ENCODE measurements around the gene CFAP119.

The CFAP119 gene

DNA sequence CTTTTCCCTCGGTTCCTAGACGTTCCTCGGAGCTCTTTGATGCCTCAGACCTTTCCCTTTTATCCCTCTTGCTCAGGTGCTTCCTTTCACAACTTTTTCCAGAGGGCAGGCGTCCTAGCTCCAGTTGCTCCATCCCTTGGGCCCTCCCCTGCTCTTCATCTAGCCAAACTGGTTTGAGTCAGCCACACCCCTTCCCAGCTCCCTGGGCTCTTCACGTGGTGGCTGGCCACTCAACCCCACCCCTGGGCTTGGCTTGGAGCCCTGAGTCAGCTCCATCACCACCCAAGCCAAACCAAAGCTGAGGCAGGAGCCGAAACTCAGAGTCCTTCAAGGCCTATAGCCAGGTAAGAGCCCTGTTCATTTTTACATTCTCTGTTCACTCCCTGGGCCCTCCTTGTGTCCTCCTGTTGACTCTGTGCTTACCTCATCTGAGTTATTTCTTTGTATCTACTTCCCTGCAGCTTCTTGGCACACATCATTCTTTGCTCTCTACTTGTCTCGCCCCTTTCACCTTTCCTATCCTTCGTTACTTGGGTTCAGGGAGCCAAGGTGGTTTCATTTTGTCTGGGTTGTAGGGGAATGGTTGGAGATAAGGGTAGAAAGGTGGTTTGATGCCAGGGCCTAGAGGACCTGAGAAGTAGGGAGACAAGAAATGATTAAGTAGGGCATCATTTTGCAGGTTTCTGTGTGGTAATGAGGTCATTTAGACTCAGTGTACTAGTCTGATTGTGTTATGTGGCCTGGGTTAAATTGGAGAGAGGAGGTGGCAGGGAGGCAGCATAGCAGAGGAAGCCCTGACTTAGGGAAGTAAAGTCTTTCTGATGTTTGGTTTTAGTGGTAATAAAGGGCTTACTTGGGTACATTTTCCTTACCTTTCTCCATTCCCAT, 21.3 kb downstream of the CFAP119 start:
- DNase-seq (ENCODE audit: low read depth in 2 of 2) = no peak

- no peak for DNase-seq (ENCODE audit: low read depth in 2 of 2)
Observed at GRCh38 chr16:30738984-30739951, 22.6 kb downstream of the CFAP119 start.

- no peak for DNase-seq (ENCODE audit: low read depth in 2 of 2)
Observed at GRCh38 chr16:30737794-30738648, 23.8 kb downstream of the CFAP119 start.

DNA sequence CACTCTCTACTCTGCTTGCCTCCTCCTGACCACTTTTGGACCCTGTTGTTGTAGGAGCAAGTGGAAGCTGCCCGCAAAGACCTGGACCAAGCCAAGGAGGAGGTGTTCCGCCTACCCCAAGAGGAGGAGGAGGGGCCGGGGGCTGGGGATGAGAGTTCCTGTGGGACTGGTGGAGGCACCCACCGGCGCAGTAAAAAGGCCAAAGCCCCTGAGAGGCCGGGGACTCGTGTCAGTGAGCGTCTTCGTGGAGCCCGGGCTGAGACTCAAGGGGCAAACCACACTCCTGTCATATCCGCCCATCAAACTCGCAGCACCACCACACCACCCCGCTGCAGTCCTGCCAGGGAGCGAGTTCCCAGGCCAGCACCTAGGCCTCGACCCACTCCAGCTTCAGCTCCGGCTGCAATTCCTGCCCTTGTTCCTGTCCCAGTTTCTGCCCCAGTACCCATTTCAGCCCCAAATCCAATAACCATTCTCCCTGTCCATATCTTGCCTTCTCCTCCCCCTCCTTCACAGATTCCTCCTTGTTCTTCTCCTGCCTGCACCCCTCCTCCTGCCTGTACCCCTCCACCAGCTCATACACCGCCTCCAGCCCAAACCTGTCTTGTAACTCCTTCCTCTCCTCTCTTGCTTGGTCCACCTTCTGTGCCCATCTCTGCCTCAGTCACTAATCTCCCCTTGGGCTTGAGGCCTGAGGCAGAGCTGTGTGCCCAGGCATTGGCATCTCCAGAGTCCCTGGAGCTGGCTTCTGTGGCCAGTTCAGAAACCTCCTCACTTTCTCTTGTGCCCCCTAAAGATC, 24.7 kb downstream of the CFAP119 start:
- DNase-seq (ENCODE audit: low read depth in 2 of 2) = no peak

DNA sequence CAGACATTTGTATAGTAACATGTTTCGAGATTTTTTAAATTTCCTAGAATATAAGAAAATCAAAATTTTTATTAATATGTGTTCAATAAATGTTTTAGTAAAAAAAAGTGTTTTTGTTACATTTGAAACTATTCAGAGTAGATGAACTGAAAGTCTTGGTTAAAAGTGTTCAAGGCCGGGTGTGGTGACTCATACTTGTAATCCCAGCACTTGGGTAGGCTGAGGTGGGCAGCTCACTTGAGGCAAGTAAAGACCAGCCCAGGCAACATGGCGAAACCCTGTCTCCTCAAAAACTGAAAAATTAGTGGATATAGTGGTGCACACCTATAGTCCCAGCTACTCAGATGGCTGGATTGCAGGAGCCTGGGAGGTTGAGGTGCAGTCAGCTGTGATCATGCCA, 30.5 kb downstream of the CFAP119 start:
- DNase-seq (ENCODE audit: low read depth in 2 of 2) = no peak

DNA sequence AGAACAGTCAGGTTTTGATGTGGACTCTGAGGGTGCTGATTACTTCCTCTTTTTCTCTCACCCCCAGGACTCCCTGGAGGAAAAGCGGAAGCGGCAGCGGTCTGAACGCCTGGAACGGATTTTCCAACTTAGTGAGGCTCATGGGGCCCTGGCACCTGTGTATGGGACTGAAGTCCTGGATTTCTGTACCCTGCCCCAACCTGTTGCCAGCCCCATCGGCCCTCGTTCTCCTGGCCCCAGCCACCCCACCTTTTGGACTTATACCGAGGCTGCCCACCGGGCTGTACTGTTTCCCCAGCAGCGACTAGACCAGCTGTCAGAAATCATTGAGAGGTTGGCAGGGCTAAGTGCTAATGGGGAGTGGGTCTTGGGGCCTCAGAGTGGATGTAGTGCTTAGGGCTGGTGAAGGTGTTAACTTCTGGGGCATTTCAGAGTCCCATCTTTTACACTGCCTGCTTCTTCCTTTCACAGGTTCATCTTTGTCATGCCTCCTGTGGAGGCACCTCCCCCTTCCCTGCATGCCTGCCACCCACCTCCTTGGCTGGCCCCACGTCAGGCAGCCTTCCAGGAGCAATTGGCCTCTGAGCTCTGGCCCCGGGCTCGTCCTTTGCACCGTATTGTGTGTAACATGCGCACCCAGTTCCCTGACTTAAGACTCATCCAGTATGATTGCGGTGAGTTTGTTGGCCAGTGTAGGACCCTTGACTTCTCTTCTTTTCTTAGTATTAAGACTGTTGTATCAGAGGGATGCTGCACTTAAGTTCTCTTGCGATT, 32.8 kb downstream of the CFAP119 start:
- no peak for DNase-seq (ENCODE audit: low read depth in 2 of 2)

GRCh38 chr16:30728321-30728720, 33.5 kb downstream of the CFAP119 start:
- no peak for DNase-seq (ENCODE audit: low read depth in 2 of 2)

DNA sequence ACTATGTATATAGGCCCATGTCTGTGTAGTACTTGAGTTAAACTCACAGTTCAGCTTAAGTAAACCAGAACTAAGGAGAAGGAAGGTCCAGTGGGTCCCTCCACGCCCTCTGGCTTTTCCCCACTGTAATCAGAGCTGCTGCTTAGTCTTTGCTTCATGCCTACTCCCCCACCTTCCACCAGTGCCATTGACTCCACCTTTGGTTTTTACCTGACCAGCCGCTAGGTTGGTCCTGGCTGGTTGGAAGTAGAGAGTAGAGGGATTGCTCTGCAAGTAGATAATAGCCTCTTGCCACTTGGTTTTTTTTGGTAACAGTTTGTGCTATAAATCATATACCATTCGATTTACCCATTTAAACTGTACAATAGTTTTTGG, 36.5 kb downstream of the CFAP119 start:
- no peak for DNase-seq (ENCODE audit: low read depth in 2 of 2)

- no peak for DNase-seq (ENCODE audit: low read depth in 2 of 2)
Observed at GRCh38 chr16:30724641-30725417, 37.0 kb downstream of the CFAP119 start.

DNA sequence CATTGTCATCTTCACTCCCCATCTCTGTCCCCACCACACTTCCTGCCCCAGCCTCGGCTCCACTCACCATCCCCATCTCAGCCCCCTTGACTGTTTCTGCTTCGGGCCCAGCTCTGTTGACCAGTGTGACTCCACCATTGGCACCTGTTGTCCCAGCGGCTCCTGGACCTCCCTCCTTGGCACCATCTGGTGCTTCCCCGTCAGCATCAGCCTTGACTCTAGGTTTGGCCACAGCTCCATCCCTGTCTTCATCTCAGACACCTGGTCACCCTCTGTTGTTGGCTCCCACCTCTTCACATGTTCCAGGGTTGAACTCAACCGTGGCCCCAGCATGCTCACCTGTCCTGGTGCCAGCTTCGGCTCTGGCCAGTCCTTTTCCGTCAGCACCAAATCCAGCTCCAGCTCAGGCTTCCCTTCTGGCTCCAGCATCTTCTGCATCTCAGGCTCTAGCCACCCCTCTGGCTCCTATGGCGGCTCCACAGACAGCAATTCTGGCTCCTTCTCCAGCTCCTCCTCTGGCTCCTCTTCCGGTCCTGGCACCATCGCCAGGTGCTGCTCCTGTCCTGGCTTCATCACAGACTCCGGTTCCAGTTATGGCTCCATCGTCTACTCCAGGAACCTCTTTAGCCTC, 38.0 kb downstream of the CFAP119 start:
- DNase-seq (ENCODE audit: low read depth in 2 of 2) = no peak

DNA sequence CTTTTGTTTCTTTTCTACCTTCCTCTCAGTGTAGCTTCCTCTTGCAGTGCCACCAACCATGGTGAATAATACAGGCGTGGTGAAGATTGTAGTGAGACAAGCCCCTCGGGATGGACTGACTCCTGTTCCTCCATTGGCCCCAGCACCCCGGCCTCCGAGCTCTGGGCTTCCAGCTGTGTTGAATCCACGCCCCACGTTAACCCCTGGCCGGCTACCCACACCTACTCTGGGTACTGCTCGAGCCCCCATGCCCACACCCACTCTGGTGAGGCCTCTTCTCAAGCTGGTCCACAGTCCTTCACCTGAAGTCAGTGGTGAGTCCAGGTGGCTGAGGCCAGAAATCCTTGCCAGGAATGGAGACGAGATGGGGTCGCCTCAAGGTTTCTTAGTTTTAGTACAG, 38.9 kb downstream of the CFAP119 start:
- DNase-seq (ENCODE audit: low read depth in 2 of 2) = no peak

GRCh38 chr16:30722443-30722842, 39.4 kb downstream of the CFAP119 start:
- DNase-seq (ENCODE audit: low read depth in 2 of 2) = no peak

GRCh38 chr16:30721606-30722005, 40.3 kb downstream of the CFAP119 start:
- DNase-seq (ENCODE audit: low read depth in 2 of 2) = no peak

GRCh38 chr16:30721167-30721566, 40.7 kb downstream of the CFAP119 start:
- no peak for DNase-seq (ENCODE audit: low read depth in 2 of 2)

DNA sequence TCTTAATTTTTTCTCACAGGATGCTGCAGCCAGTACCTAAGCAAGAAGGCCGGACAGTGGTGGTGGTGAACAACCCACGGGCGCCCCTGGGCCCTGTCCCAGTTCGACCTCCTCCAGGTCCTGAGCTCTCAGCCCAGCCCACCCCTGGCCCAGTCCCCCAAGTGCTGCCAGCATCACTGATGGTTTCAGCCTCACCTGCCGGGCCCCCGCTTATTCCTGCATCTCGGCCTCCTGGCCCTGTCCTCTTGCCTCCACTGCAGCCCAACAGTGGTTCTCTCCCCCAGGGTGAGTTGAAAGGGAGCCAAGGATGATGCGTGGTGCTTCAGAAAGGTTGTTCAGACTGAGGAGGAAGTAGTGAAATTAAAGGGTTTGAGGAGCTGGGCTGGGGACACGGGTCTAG, 41.2 kb downstream of the CFAP119 start:
- no peak for DNase-seq (ENCODE audit: low read depth in 2 of 2)

DNA sequence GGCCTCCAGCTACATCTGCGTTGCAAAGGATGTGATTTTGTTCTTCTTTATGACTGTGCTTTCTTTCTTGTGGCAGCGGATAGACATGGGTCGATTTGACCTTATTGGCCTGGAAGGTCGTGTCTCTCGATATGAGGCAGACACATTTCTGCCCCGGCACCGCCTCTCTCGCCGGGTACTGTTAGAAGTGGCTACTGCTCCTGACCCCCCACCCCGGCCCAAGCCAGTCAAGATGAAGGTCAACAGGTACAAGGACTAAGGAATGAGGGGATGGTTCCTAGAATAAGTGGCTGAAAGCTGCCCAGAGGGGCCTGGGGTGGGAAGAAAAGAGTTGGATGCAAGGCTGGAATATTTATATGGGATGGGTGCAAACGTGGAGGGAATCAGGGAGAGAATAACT, 41.8 kb downstream of the CFAP119 start:
- DNase-seq (ENCODE audit: low read depth in 2 of 2) = no peak

GRCh38 chr16:30715750-30716445, 46.0 kb downstream of the CFAP119 start:
- DNase-seq (ENCODE audit: low read depth in 2 of 2) = peak in 1 of 2 experiments; percentile 17

DNA sequence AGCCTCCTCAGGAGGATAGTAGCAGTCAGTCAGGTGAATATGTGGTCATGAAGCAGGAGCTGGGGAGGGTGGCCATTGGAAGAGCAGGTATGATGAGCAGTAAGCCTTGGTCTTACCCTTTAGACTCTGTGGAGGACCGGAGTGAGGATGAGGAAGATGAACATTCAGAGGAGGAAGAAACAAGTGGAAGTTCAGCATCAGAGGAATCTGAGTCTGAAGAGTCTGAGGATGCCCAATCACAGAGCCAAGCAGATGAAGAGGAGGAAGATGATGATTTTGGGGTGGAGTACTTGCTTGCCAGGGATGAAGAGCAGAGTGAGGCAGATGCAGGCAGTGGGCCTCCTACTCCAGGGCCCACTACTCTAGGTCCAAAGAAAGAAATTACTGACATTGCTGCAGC, 50.1 kb downstream of the CFAP119 start:
- DNase-seq (ENCODE audit: low read depth in 2 of 2) = no peak
